HEK293 (cell line): Measurements from ENCODE around the gene LAP3.

Experiments
- CTCF ChIA-PET: fragments of 350-600 bp; formaldehyde crosslinking; extraction: SDS; loops from one replicate; lab custom pipeline; 2021; ENCODE audit warnings: antibody characterized with exemption; lab: Yijun Ruan, JAX
- POLR2A ChIA-PET: fragments of 300-600 bp; formaldehyde crosslinking; extraction: SDS; loops from one replicate; lab custom pipeline; 2020; ENCODE audit warnings: antibody characterized with exemption, inconsistent platforms; lab: Yijun Ruan, JAX
- H3K27ac ChIP-seq: fragments of 200-500 bp; sonication (Bioruptor generic); 2 replicates; pipeline ENCODE4 v1.5.1; 2014; ENCODE audit warnings: low read depth, low read length, control low read depth, inconsistent platforms; ENCODE audit errors: extremely low read depth
- H3K36me3 ChIP-seq, 2 experiments: fragments of 200-500 bp in 1 of 2; sonication (Bioruptor generic) in 1 of 2; 1 replicate in 1 of 2; 2 replicates in 1 of 2; pipeline ENCODE4 v1.5.1; 2014 to 2017; ENCODE audit warnings: inconsistent platforms in 2 of 2, low read length in 2 of 2; ENCODE audit not compliant: control insufficient read depth in 2 of 2, insufficient read depth in 1 of 2
- H3K4me1 ChIP-seq: fragments of 200-500 bp; sonication (Bioruptor generic); 2 replicates; pipeline ENCODE4 v1.5.1; 2014; ENCODE audit warnings: mild to moderate bottlenecking, low read length, inconsistent platforms; ENCODE audit not compliant: control insufficient read depth, insufficient read depth
- H3K4me3 ChIP-seq: 2 replicates; pipeline ENCODE4 v1.5.1; 2011; ENCODE audit warnings: low read depth, mild to moderate bottlenecking, control low read depth, low read length, moderate library complexity
- H3K9me3 ChIP-seq: fragments of 200-500 bp; sonication (Bioruptor generic); 2 replicates; pipeline ENCODE4 v1.5.1; 2014; ENCODE audit warnings: low read depth, low read length, inconsistent platforms; ENCODE audit not compliant: control insufficient read depth, insufficient read depth
- BCL6B ChIP-seq: fragments of 450-650 bp; formaldehyde crosslinking; IDR thresholded peaks from 2 replicates; pipeline ENCODE4 v1.5.1; 2017; ENCODE audit warnings: missing biosample characterization, missing genetic modification characterization
- FEZF1 ChIP-seq: fragments of 450-650 bp; formaldehyde crosslinking; IDR thresholded peaks from 2 replicates; pipeline ENCODE4 v1.5.1; 2016; ENCODE audit warnings: missing biosample characterization, missing genetic modification characterization
- GLI2 ChIP-seq: fragments of 450-650 bp; formaldehyde crosslinking; IDR thresholded peaks from 2 replicates; pipeline ENCODE4; 2017; ENCODE audit warnings: missing biosample characterization, missing genetic modification characterization, low read depth, borderline replicate concordance
- GLI4 ChIP-seq: fragments of 450-650 bp; formaldehyde crosslinking; IDR thresholded peaks from 2 replicates; pipeline ENCODE4 v1.5.1; 2016; ENCODE audit warnings: missing biosample characterization, missing genetic modification characterization
- IKZF3 ChIP-seq: fragments of 450-650 bp; IDR thresholded peaks from 2 replicates; pipeline ENCODE4 v1.5.0; 2018; ENCODE audit warnings: missing biosample characterization, mild to moderate bottlenecking, missing genetic modification characterization, moderate library complexity
- KLF16 ChIP-seq: fragments of 450-650 bp; formaldehyde crosslinking; IDR thresholded peaks from 2 replicates; pipeline ENCODE4 v1.5.1; 2017; ENCODE audit warnings: missing biosample characterization, missing genetic modification characterization
- PBX3 ChIP-seq: sonication (generic); formaldehyde crosslinking; IDR thresholded peaks from 2 replicates; pipeline ENCODE4 v1.8.1; 2022; ENCODE audit warnings: mild to moderate bottlenecking, moderate library complexity, missing genetic modification reagents
- PRDM1 ChIP-seq: fragments of 450-650 bp; formaldehyde crosslinking; IDR thresholded peaks from 2 replicates; pipeline ENCODE4; 2016; ENCODE audit warnings: missing biosample characterization, missing genetic modification characterization
- REST ChIP-seq: fragments of 450-650 bp; formaldehyde crosslinking; IDR thresholded peaks from 2 replicates; pipeline ENCODE4 v1.5.1; 2016; ENCODE audit warnings: missing biosample characterization, missing genetic modification characterization
- SCRT2 ChIP-seq: fragments of 450-650 bp; formaldehyde crosslinking; IDR thresholded peaks from 2 replicates; pipeline ENCODE4 v1.5.1; 2016; ENCODE audit warnings: missing biosample characterization, missing genetic modification characterization
- SP7 ChIP-seq: fragments of 450-650 bp; formaldehyde crosslinking; IDR thresholded peaks from 2 replicates; pipeline ENCODE4 v1.5.1; 2016; ENCODE audit warnings: missing biosample characterization, missing genetic modification characterization
- ZBTB17 ChIP-seq: fragments of 450-650 bp; formaldehyde crosslinking; IDR thresholded peaks from 2 replicates; pipeline ENCODE4 v1.5.1; 2016; ENCODE audit warnings: missing biosample characterization, missing genetic modification characterization
- ZBTB6 ChIP-seq: fragments of 450-650 bp; formaldehyde crosslinking; IDR thresholded peaks from 2 replicates; pipeline ENCODE4 v1.5.1; 2017; ENCODE audit warnings: missing biosample characterization, missing genetic modification characterization
- ZBTB7A ChIP-seq: fragments of 450-650 bp; formaldehyde crosslinking; IDR thresholded peaks from 2 replicates; pipeline ENCODE4 v1.5.1; 2016; ENCODE audit warnings: low read depth, missing biosample characterization, missing genetic modification characterization
- ZBTB8A ChIP-seq: fragments of 450-650 bp; formaldehyde crosslinking; IDR thresholded peaks from 2 replicates; pipeline ENCODE4 v1.5.1; 2016; ENCODE audit warnings: missing biosample characterization, missing genetic modification characterization
- ZFP3 ChIP-seq: fragments of 450-650 bp; formaldehyde crosslinking; IDR thresholded peaks from 2 replicates; pipeline ENCODE4 v1.5.1; 2016; ENCODE audit warnings: low read depth, missing biosample characterization, missing genetic modification characterization
- ZNF140 ChIP-seq: fragments of 450-650 bp; formaldehyde crosslinking; IDR thresholded peaks from 2 replicates; pipeline ENCODE4 v1.5.1; 2016; ENCODE audit warnings: missing biosample characterization, missing genetic modification characterization
- ZNF221 ChIP-seq: fragments of 450-650 bp; formaldehyde crosslinking; IDR thresholded peaks from 2 replicates; pipeline ENCODE4 v1.5.1; 2017; ENCODE audit warnings: missing biosample characterization, missing genetic modification characterization, borderline replicate concordance
- ZNF423 ChIP-seq: fragments of 450-650 bp; formaldehyde crosslinking; IDR thresholded peaks from 2 replicates; pipeline ENCODE4 v1.5.1; 2016; ENCODE audit warnings: missing biosample characterization, missing genetic modification characterization
- ZNF510 ChIP-seq: fragments of 450-650 bp; formaldehyde crosslinking; IDR thresholded peaks from 2 replicates; pipeline ENCODE4 v1.5.1; 2018; ENCODE audit warnings: mild to moderate bottlenecking, missing genetic modification characterization, missing biosample characterization; ENCODE audit not compliant: insufficient replicate concordance
- ZNF580 ChIP-seq: fragments of 450-650 bp; formaldehyde crosslinking; IDR thresholded peaks from 2 replicates; pipeline ENCODE4 v1.5.1; 2016; ENCODE audit warnings: missing biosample characterization, missing genetic modification characterization
- ZNF626 ChIP-seq: fragments of 450-650 bp; sonication (Bioruptor Pico); formaldehyde crosslinking; IDR thresholded peaks from 2 replicates; pipeline ENCODE4 v1.5.1; 2018; ENCODE audit warnings: missing biosample characterization, missing genetic modification characterization, inconsistent platforms
- TF ChIP-seq, protein P1 (sequence below): fragments of 450-650 bp; formaldehyde crosslinking; IDR thresholded peaks from 2 replicates; pipeline ENCODE4 v1.5.1; 2016; ENCODE audit warnings: missing biosample characterization, missing genetic modification characterization

LAP3 gene

DNA sequence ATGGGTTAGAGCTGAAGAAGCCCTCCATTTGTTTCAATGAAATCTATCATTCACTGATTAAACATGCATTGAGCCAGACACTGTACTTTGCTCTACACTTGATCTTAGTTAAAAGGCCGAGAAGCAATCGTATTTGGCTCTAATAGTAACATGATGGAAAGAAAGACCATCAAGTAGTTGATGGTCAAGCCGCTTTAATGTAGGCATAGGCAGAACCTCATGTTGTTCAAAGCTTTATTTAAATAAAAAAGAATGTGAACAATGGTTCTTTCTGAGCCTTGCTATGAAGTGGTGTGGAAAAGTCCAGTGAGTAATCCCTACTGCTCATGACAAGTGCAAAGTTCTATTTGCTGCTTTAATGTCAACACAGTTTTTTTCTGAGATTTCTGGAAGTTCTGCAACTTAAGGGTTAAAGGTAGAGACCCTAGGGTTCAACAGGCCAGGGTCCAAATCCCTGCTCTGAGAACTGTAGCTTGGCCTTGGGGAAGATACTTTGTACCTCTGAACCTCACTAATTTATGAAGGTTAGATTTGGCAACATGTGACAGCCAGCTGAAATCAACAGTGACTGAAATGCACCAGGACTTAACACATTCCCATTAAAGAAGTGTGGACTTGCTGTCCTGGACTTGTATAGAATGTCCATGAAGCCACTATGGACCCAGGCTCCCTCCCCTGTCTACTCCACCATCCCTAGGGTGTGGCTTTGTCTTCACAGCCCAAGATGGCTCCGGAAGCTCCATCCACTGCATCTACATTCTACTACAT is 17.9 kb upstream of the LAP3 start:
- CTCF ChIA-PET: interaction anchor here (0.9 kb wide), 1 partner anchor 10 kb away, joined by 4 read pairs; no protein-coding TSS in a partner anchor
- Histone ChIP-seq H3K36me3 (no peaks in the 10 kb centered on the region), H3K4me3 (no peak overlapping the region), H3K4me1 (no peaks in the 10 kb centered on the region), H3K27ac (no peak overlapping the region), H3K9me3 (no peaks in the 10 kb centered on the region)
- TF ChIP-seq ZFP3 (tag by site-specific recombination): no peak
- no peak for TF ChIP-seq ZNF221 (tag by site-specific recombination)
- TF ChIP-seq SP7: no peak
- TF ChIP-seq ZBTB8A (tag by site-specific recombination): no peak
- no peak for TF ChIP-seq ZNF140
- TF ChIP-seq SCRT2 (tag by site-specific recombination): no peak
- TF ChIP-seq BCL6B (tag by site-specific recombination): no peak
- POLR2A ChIA-PET: no interaction called here

DNA sequence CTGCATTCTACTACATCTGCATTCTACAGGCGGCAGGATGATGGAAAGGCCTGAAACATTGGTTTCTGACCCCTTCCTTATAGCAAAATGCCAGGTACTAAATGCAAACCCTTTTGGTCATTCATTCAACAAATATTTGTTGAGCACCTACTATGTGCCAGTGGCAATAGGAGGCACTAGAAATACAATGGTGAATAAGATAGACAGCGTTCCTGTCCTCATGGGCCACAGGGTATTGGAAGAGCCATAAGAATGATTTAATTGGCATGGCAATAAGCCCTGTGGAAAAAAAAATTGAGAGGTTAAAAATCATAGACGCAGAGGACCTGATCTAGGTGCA is 17.3 kb upstream of the LAP3 start:
- POLR2A ChIA-PET: no interaction called here
- no peaks in the 10 kb centered on the region for H3K9me3 ChIP-seq
- TF ChIP-seq, protein P1, sequence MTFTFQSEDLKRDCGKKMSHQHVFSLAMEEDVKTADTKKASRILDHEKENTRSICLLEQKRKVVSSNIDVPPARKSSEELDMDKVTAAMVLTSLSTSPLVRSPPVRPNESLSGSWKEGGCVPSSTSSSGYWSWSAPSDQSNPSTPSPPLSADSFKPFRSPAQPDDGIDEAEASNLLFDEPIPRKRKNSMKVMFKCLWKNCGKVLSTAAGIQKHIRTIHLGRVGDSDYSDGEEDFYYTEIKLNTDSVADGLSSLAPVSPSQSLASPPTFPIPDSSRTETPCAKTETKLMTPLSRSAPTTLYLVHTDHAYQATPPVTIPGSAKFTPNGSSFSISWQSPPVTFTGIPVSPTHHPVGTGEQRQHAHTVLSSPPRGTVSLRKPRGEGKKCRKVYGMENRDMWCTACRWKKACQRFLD (tag by site-specific recombination): no peak
- TF ChIP-seq ZBTB6 (tag by site-specific recombination) (no peak), PRDM1 (tag by site-specific recombination) (no peak), ZNF580 (no peak), GLI2 (tag by site-specific recombination) (no peak), ZBTB17 (tag by site-specific recombination) (peak; percentile 58), IKZF3 (no peak)
- TF ChIP-seq, all 188 proteins: peak for 1
- H3K27ac ChIP-seq: no peak overlapping the region
- H3K4me3 ChIP-seq: no peak overlapping the region
- no peaks in the 10 kb centered on the region for H3K36me3 ChIP-seq
- no peaks in the 10 kb centered on the region for H3K4me1 ChIP-seq
- CTCF ChIA-PET: no interaction called here

- no peak overlapping the region for H3K27ac ChIP-seq
- H3K4me1 ChIP-seq: no peaks in the 10 kb centered on the region
- CTCF ChIA-PET: no interaction called here
- POLR2A ChIA-PET: no interaction called here
- H3K9me3 ChIP-seq: no peaks in the 10 kb centered on the region
- H3K36me3 ChIP-seq: no peaks in the 10 kb centered on the region
- H3K4me3 ChIP-seq: no peak overlapping the region
- TF ChIP-seq PBX3 (CRISPR knock-in tag) (no peak), ZNF423 (no peak), KLF16 (tag by site-specific recombination) (no peak), ZNF510 (tag by site-specific recombination) (no peak), ZBTB7A (tag by site-specific recombination) (no peak), ZNF626 (tag by site-specific recombination) (no peak), GLI4 (tag by site-specific recombination) (no peak), FEZF1 (tag by site-specific recombination) (no peak), REST (tag by site-specific recombination) (no peak)
These were observed 16.8 kb upstream of the LAP3 start for GRCh38 chr4:17560065-17560673.
